HEK293 (cell line): Measurements from ENCODE around the gene DYRK2.

ENCODE experiments used
- CTCF ChIA-PET: fragments of 350-600 bp; formaldehyde crosslinking; extraction: SDS; loops from one replicate; lab custom pipeline; 2021; ENCODE audit warnings: antibody characterized with exemption; lab: Yijun Ruan, JAX
- POLR2A ChIA-PET: fragments of 300-600 bp; formaldehyde crosslinking; extraction: SDS; loops from one replicate; lab custom pipeline; 2020; ENCODE audit warnings: antibody characterized with exemption, inconsistent platforms; lab: Yijun Ruan, JAX
- H3K27ac ChIP-seq: fragments of 200-500 bp; sonication (Bioruptor generic); 2 replicates; pipeline ENCODE4 v1.5.1; 2014; ENCODE audit warnings: low read depth, low read length, control low read depth, inconsistent platforms; ENCODE audit errors: extremely low read depth
- H3K36me3 ChIP-seq, 2 experiments: fragments of 200-500 bp in 1 of 2; sonication (Bioruptor generic) in 1 of 2; 1 replicate in 1 of 2; 2 replicates in 1 of 2; pipeline ENCODE4 v1.5.1; 2014 to 2017; ENCODE audit warnings: inconsistent platforms in 2 of 2, low read length in 2 of 2; ENCODE audit not compliant: control insufficient read depth in 2 of 2, insufficient read depth in 1 of 2
- H3K4me1 ChIP-seq: fragments of 200-500 bp; sonication (Bioruptor generic); 2 replicates; pipeline ENCODE4 v1.5.1; 2014; ENCODE audit warnings: mild to moderate bottlenecking, low read length, inconsistent platforms; ENCODE audit not compliant: control insufficient read depth, insufficient read depth
- H3K4me3 ChIP-seq: 2 replicates; pipeline ENCODE4 v1.5.1; 2011; ENCODE audit warnings: low read depth, mild to moderate bottlenecking, control low read depth, low read length, moderate library complexity
- H3K9me3 ChIP-seq: fragments of 200-500 bp; sonication (Bioruptor generic); 2 replicates; pipeline ENCODE4 v1.5.1; 2014; ENCODE audit warnings: low read depth, low read length, inconsistent platforms; ENCODE audit not compliant: control insufficient read depth, insufficient read depth
- ATF2 ChIP-seq: fragments of 450-650 bp; formaldehyde crosslinking; IDR thresholded peaks from 2 replicates; pipeline ENCODE4 v1.5.1; 2016; ENCODE audit warnings: missing biosample characterization, missing genetic modification characterization, low read depth
- OVOL3 ChIP-seq: fragments of 450-650 bp; formaldehyde crosslinking; IDR thresholded peaks from 2 replicates; pipeline ENCODE4 v1.5.1; 2016; ENCODE audit warnings: missing biosample characterization, missing genetic modification characterization
- PRDM10 ChIP-seq: fragments of 450-650 bp; formaldehyde crosslinking; IDR thresholded peaks from 2 replicates; pipeline ENCODE4 v1.5.1; 2016; ENCODE audit warnings: missing biosample characterization, missing genetic modification characterization
- SALL2 ChIP-seq: fragments of 450-650 bp; formaldehyde crosslinking; IDR thresholded peaks from 2 replicates; pipeline ENCODE4 v1.5.0; 2017; ENCODE audit warnings: missing biosample characterization, mild to moderate bottlenecking, missing genetic modification characterization, borderline replicate concordance
- SCRT2 ChIP-seq: fragments of 450-650 bp; formaldehyde crosslinking; IDR thresholded peaks from 2 replicates; pipeline ENCODE4 v1.5.1; 2016; ENCODE audit warnings: missing biosample characterization, missing genetic modification characterization
- ZEB2 ChIP-seq: fragments of 450-650 bp; formaldehyde crosslinking; IDR thresholded peaks from 2 replicates; pipeline ENCODE4 v1.5.1; 2016; ENCODE audit warnings: missing biosample characterization, missing genetic modification characterization
- ZNF121 ChIP-seq: fragments of 450-650 bp; formaldehyde crosslinking; IDR thresholded peaks from 2 replicates; pipeline ENCODE4 v1.5.1; 2016; ENCODE audit warnings: missing biosample characterization, missing genetic modification characterization
- ZNF138 ChIP-seq: fragments of 450-650 bp; formaldehyde crosslinking; IDR thresholded peaks from 2 replicates; pipeline ENCODE4 v1.5.1; 2016; ENCODE audit warnings: missing biosample characterization, missing genetic modification characterization, borderline replicate concordance
- ZNF146 ChIP-seq: fragments of 450-650 bp; formaldehyde crosslinking; IDR thresholded peaks from 2 replicates; pipeline ENCODE4 v1.5.1; 2016; ENCODE audit warnings: missing biosample characterization, missing genetic modification characterization
- ZNF19 ChIP-seq: fragments of 450-650 bp; formaldehyde crosslinking; IDR thresholded peaks from 2 replicates; pipeline ENCODE4; 2016; ENCODE audit warnings: missing biosample characterization, missing genetic modification characterization, low read depth
- ZNF26 ChIP-seq: fragments of 450-650 bp; formaldehyde crosslinking; IDR thresholded peaks from 2 replicates; pipeline ENCODE4 v1.5.1; 2016; ENCODE audit warnings: missing biosample characterization, missing genetic modification characterization
- ZNF280D ChIP-seq: fragments of 450-650 bp; formaldehyde crosslinking; IDR thresholded peaks from 2 replicates; pipeline ENCODE4 v1.5.1; 2016; ENCODE audit warnings: missing biosample characterization, missing genetic modification characterization
- ZNF324 ChIP-seq: fragments of 450-650 bp; formaldehyde crosslinking; IDR thresholded peaks from 2 replicates; pipeline ENCODE4 v1.5.1; 2016; ENCODE audit warnings: missing biosample characterization, missing genetic modification characterization
- ZNF335 ChIP-seq: fragments of 450-650 bp; formaldehyde crosslinking; conservative IDR thresholded peaks from 2 replicates; pipeline ENCODE4 v1.5.1; 2016; ENCODE audit warnings: missing biosample characterization, missing genetic modification characterization
- ZNF37A ChIP-seq: fragments of 450-650 bp; IDR thresholded peaks from 2 replicates; pipeline ENCODE4 v1.5.1; 2018; ENCODE audit warnings: missing biosample characterization, missing genetic modification characterization
- ZNF423 ChIP-seq: fragments of 450-650 bp; formaldehyde crosslinking; IDR thresholded peaks from 2 replicates; pipeline ENCODE4 v1.5.1; 2016; ENCODE audit warnings: missing biosample characterization, missing genetic modification characterization
- ZNF449 ChIP-seq: fragments of 450-650 bp; formaldehyde crosslinking; IDR thresholded peaks from 2 replicates; pipeline ENCODE4 v1.5.1; 2017; ENCODE audit warnings: missing biosample characterization, mild to moderate bottlenecking, missing genetic modification characterization, moderate library complexity
- ZNF561 ChIP-seq: fragments of 450-650 bp; IDR thresholded peaks from 2 replicates; pipeline ENCODE4 v1.5.1; 2018; ENCODE audit warnings: missing biosample characterization, missing genetic modification characterization, borderline replicate concordance
- ZNF571 ChIP-seq: fragments of 450-650 bp; formaldehyde crosslinking; IDR thresholded peaks from 2 replicates; pipeline ENCODE4 v1.5.0; 2017; ENCODE audit warnings: missing biosample characterization, missing genetic modification characterization
- ZNF76 ChIP-seq: fragments of 450-650 bp; formaldehyde crosslinking; IDR thresholded peaks from 2 replicates; pipeline ENCODE4; 2016; ENCODE audit warnings: low read depth, missing biosample characterization, missing genetic modification characterization, borderline replicate concordance
- ZNF785 ChIP-seq: fragments of 450-650 bp; formaldehyde crosslinking; IDR thresholded peaks from 2 replicates; pipeline ENCODE4 v1.5.1; 2016; ENCODE audit warnings: missing biosample characterization, missing genetic modification characterization
- ZNF837 ChIP-seq: fragments of 450-650 bp; formaldehyde crosslinking; IDR thresholded peaks from 2 replicates; pipeline ENCODE4 v1.5.1; 2016; ENCODE audit warnings: missing biosample characterization, missing genetic modification characterization

Gene DYRK2

GRCh38 chr12:67701121-67701520 is 52.6 kb downstream of the DYRK2 start (continued):
- no peak for TF ChIP-seq SALL2 (tag by site-specific recombination)
- no peak for TF ChIP-seq ZNF449 (tag by site-specific recombination)

GRCh38 chr12:67702136-67702535 is 53.6 kb downstream of the DYRK2 start:
- H3K27ac ChIP-seq, result no peak overlapping the region
- H3K9me3 ChIP-seq, result no peaks in the 10 kb centered on the region
- H3K4me1 ChIP-seq, result peaks cover 10% of the 10 kb centered on the region
- no peak for TF ChIP-seq ZNF76 (tag by site-specific recombination)
- TF ChIP-seq PRDM10 (tag by site-specific recombination), result no peak
- TF ChIP-seq ZNF121 (tag by site-specific recombination), result no peak
- TF ChIP-seq ZNF138, result no peak
- no peak for TF ChIP-seq ZNF571 (tag by site-specific recombination)
- POLR2A ChIA-PET, result no interaction called here
- CTCF ChIA-PET, result interaction anchor here (1.0 kb wide), 1 partner anchor 241 kb away, joined by 3 read pairs; no protein-coding TSS in a partner anchor
- H3K4me3 ChIP-seq, result no peak overlapping the region
- H3K36me3 ChIP-seq, result no peaks in the 10 kb centered on the region

GRCh38 chr12:67704071-67704470 is 55.5 kb downstream of the DYRK2 start:
- ChIA-PET POLR2A (no interaction called here), CTCF (no interaction called here)
- Histone ChIP-seq H3K4me3 (no peak overlapping the region), H3K36me3 (no peaks in the 10 kb centered on the region), H3K27ac (no peak overlapping the region), H3K9me3 (no peaks in the 10 kb centered on the region), H3K4me1 (peaks cover 10% of the 10 kb centered on the region)
- TF ChIP-seq ZEB2 (tag by site-specific recombination) (no peak), SCRT2 (no peak), ZNF561 (tag by site-specific recombination) (no peak), ZNF324 (tag by site-specific recombination) (no peak), ZNF423 (no peak), ZNF26 (tag by site-specific recombination) (no peak), ZNF785 (tag by site-specific recombination) (no peak), ZNF37A (no peak), ZNF280D (tag by site-specific recombination) (no peak), ZNF837 (no peak), OVOL3 (tag by site-specific recombination) (no peak), ZNF19 (no peak), ZNF335 (no peak), ZNF146 (tag by site-specific recombination) (no peak), ATF2 (tag by site-specific recombination) (no peak)
